Skin of body (tissue), 2 donors: ENCODE data around the gene HS6ST3. TPM values are rescaled to one million over a fixed set of nuclear protein-coding genes. Genes with fewer than 3 reads are reported as not detected.

Source experiments
- DNase-seq: peaks from one replicate; lab custom pipeline; 2025; lab: John Stamatoyannopoulos, UW
- total RNA-seq: library from RNA; depleted of rRNA; stranded (reverse); fragments of >200 nt; gene quantifications from one replicate; pipeline ENCODE4 v1.2.3, GENCODE V29; 2014

Gene HS6ST3
- total RNA-seq, 1 donor from 2014 or later = 1.7 TPM

DNA sequence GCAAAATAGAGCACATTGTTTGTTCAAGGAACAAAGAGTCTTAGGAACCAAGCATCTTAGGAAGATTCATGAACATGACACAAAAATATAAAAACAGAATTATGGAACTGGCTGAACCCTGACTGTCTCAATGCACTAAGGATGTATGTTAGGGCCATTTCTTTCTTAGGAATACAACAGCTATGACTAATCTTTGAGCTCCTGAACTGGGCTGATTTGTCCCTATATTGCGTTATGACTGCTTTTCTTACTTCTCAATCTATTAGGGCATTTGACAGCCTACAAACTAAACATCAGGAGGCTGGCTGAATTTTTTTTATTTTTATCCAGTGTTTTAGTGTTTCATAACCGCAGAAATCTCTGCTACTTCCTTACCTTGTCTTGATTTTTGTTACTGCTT lies 693.1 kb downstream of the HS6ST3 start:
- no peak for DNase-seq

DNA sequence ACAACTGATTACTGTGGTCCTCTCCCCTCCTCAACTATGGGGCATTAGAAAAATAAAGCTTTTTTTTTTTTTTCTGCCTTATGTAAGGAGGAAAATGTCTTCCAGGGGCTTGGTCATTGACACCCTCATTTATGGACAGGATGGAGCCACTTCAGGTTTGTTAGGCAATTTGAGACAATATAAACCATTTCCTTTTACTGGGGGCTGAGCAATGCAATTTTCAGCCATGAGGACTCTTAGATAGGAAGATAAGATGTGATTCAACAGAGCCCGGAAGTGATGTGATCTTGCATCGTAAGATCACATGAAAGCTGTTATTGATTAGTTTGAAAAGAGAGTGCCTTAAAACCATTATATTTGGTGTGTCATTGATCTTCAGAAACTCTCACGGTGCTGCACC lies 693.6 kb downstream of the HS6ST3 start:
- no peak for DNase-seq

DNA sequence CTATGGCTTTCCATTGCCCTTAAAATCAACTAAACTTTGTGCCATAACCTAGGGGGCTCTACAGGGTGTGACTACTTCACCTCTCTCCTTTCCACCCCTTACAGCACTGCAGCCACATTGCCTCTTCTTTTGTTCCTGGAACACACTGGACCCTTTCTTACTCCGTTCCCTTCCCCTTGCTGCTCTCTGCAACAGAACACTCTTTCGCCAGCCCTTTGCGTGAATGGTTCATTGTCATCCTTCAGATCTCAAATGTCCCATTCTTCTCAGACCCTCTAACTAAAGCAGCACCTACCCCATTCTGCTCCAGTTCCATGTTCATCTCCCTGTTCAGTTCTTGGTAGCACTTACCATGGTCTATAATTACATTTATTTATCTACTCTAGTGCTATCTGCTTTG lies 696.1 kb downstream of the HS6ST3 start:
- DNase-seq = no peak

DNA sequence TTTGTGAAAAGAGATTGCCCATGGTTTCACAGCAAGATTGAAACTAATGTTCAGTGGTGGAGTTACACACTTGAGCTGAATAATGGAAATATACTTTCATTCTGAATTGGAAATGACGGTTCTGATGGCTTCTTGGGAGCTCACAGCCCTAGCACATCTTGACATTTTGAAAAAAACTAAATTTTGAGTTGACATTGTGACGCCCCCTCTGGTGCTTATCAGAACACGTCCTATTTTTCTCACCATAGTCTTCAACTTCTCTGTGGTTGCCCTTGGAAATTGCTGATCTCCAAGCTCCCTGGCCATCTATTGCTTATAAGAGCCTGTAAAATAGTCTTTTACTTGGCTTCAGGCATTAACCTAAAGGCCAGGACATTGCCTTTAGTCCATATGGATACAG lies 702.3 kb downstream of the HS6ST3 start:
- no peak for DNase-seq

DNA sequence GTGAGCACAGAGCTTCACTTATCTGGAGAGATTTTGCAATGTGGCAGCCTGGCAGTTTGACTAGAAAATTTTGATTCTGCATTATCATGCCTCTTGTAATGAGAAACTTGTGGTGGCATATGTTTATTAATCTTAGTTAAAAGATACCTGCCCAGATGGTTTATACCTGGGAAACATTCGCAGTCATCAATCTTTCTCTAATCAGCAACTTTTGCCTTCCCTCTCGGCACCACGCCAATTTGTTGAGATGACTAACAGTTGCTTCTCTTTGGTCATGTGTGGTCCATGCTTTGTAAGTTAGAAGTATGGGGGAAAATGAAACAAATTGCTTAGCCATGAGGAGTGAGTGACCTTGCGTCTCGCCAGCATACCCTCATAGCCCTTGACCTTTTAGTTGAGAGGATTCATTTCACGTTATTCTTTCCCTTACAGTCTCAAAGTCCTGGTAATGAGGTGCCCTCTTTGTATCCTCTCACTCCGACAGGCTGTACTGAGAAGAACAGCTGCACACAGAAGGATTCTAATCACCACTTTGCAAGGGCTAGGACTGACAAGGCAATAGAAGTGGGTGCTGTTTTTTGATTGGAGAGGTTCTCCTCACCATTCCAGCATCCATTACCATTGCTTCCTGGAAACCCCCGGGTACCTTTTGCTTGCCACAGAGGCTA lies 703.0 kb downstream of the HS6ST3 start:
- DNase-seq = no peak

DNA sequence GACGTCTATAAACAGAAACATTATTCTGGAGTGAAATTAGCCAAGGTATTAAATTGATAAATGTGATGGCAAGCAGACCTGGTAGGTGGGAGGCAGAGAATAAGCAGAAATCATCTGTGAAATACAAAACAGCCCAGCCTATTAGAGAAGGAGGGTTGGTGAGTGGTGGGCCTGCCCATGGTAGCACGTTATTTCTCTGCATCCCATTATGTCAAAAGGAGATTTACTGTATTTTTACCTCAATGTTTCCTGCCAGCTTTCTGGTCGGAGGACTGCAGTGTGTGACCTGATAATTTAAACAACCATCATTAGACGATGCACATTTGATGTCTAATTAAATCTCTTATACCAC lies 703.5 kb downstream of the HS6ST3 start:
- no peak for DNase-seq

DNA sequence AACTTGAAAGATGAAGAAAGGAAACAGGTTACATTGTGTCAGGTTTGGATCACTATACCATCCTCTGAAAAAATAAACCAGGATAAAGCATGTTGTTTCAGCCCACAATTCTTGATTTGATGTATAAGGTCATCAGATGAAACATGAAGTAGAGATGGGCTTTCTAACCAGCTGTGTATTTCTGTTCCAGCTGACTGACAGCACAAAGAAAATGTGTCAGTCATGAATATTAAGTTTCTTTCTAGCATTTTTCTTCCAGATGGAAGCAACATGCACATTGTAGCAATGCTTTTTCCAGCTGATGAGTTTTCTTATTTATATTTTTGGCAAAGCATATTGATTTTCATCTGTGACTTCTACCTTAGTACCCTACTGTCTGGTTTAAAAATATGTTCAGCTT lies 704.8 kb downstream of the HS6ST3 start:
- peak; percentile 37 for DNase-seq

DNA sequence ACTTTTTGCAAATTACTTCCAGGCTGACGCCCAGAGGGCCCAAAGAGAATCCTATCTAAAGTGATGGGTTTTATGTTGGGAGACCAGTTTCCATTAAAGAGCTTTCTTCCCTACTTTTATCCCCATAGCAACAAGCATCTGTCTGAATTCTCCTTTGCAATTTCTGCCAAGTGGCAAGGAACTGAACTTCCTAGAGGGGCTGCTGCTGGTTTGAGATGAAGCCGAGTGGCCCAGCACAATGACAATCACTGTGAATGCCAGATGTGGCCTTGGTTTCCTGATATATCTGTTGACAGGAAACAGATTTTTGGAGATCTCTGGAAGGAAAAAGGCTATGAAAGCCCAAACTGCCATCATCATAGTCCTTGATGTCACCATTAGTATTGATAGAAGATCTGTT lies 705.8 kb downstream of the HS6ST3 start:
- peak; percentile 51 for DNase-seq

DNA sequence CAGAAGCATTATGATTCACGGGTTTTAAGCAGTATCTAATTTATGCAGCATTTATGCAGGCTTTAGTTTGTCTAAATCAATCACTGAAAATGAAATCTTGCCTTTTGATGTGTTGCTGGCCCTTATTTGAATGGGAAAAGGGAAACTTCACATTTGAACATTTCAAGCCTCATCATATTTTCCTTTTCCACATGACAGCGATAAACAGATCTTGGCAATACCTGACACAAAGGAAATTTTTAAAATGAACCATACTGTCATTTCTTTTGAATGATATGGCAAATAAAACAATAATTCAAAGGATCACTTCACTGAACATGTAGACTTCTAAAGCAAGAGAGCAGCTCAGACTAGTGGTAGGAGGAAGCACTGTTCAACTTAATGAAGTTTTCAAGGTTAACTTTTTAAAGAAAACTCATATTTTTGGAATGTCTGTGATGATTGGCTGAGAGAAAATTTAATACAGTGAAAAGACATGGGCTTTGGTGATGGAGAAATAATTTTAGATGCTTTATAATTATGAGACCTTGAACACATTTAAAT lies 706.3 kb downstream of the HS6ST3 start:
- no peak for DNase-seq

DNA sequence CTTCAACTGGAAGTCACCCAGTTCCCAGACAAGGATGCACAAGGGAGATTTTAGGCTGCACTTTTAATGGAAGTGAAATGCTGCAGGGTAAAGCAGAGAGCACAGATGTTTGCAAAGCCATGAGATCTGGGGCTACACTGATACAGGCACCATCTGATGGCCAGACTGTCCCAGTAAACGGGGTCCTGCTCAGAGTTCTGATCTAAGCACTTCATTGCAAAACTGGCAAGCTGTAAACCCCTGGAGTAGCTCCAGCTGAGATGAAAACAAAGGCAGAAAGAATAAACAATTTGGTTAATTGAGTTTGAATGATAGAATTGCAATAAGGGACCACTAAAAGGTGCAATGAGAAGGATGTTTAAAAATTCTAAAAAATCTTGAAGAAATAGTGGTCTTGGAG lies 707.2 kb downstream of the HS6ST3 start:
- DNase-seq = no peak

DNA sequence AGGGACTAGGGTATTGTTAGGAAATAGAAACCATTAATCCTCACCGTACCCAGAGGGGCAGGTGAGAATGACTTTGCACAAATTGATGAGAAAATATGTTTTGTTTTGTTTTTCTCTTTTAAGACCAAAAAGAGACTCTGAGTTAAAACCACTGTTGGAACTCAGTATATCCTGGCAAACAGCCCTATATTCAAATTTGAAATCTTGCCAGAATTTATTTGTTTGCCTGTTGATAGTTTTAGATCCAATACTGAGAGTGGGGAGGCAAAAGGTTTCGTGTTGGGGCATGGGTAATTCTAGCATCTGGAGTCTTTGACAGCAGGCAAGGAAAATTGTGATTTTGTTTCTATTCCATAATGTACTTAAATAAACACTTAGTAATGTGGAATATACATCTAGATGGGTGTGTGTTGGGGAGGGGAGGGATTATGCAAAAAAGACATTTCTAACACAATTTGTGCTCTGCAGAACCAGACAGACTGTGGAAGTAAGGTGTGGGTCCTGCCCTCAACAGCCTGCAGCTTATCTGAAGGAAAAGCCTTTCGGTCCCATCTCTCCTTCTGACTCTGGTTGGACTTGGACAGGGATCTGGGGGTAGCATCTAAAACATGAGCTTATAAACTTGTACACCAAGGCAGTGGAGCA lies 713.7 kb downstream of the HS6ST3 start:
- no peak for DNase-seq

DNA sequence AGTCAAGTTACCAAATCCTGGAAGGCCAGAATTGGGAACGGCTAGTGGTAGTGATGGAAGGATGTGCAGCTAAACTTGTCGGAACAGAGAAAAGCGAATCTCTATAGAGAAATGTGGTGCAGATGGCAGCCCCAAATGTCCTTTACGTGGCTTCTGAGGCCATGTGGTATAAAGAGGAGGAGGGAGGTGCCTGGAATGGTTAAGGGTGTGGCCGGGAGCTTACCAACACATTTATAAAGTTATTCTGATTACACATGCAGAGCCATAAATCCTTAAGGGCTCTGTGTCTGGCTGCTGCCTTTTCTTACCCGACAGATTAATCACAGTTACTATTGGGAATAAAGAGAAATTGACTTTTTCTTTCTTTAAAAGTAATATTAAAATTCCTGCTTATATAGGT lies 714.3 kb downstream of the HS6ST3 start:
- no peak for DNase-seq

DNA sequence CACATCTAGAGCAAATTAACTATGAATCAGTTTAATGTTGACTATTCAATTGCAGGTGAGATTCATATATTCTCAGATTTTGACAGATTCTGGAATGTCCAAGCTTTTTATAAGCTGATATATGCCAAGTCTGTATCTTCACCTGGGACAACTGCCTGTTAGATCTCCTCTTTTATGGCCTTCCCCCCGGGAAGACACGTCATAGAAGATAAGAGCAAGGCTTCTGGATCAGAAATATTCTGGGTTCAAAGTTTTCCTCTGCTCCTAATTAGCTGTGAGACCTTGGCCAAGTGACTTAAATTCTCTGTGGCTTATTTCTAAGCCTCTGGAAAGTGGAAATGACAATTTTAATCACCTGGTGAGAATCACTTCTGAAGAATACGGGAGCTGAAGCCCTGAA lies 716.8 kb downstream of the HS6ST3 start:
- no peak for DNase-seq

DNA sequence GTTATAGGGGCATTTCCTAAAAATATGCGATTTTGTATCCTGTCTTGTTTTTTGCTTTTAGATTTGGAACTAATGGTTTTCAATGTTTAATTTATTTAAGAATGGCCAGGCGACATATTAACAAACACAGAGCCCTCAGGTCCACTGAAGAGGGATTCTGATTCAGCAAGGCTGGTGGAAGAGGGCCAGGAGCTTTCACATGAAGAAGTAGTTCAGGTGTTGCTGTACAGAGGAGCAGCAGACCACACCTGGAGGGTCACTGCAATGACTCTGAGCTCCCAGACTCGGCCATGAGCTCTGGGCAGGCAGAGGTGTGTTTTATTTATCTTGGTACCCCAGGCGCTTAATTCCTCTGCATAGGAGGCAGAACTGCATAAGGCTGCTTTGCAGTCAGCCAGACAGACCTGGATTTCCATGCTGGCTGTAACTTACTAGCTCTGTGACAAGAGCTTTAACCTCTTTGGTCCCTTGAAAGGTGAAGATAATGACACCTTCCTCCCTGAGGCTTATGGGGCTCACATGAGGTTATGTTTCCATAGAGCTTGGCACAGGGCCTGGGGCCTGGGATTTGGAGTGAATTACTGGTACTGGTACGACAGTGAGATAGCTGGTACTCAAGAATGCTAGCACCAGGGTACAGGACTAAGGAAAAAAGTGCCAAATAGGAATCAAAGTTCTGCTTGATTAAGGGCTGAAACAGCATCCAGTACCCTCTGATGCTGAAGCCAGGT lies 719.6 kb downstream of the HS6ST3 start:
- DNase-seq = no peak

DNA sequence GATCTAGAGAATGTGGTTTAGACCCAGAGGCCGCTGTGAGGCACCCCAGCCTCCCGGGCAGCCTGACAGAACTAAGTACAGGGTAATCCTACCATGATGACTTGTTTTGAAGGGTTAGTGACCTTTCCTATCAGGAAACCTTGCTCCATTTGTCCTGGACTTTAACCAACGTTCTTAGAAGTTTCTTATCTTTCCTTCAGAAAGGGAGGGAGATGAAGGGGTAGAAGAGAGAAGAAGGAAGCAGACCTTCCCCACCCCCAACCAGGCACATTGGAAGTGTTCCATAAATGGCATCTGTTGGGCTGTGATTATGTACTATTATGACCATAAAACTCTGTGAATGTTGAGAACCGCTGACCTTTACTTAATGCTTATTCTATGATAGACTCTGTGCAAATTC lies 720.2 kb downstream of the HS6ST3 start:
- DNase-seq = no peak

DNA sequence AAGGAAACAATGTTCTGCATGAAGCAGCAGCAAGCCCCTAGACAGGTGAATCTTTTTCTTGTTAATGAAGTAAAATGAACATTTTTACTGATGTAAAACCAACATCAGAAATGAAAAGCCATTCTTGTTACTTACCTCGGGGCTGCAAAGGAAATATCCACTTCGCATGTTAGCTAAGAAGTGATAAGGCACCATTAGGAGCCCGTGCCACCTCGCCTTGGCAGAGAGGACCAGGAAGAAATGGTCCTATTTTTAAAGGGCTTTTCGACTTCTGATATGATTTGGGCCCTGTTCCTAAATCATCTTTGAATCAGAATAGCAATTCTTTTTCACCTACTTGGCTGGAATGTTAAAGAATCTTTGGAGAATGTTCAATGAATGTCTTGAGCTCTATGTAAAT lies 721.1 kb downstream of the HS6ST3 start:
- DNase-seq = no peak

DNA sequence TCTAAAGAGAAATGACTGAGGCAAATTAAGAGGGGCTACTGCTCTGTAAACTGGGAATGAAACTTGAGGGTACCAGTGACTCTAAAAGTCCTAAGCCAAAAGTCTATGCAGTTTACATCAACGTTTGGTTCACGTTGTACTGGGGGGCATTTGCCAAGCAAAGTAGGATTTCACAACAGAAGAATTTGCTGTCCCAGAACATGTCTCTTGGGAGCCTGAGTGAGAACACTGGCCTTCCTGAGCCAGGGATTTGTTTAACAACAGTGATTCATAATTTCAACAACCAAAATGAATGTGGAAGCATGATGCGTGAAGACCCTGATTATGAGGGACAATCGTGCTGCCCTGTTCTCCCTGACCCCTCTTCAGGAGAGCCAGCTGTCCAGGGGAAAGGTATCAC lies 726.4 kb downstream of the HS6ST3 start:
- no peak for DNase-seq

DNA sequence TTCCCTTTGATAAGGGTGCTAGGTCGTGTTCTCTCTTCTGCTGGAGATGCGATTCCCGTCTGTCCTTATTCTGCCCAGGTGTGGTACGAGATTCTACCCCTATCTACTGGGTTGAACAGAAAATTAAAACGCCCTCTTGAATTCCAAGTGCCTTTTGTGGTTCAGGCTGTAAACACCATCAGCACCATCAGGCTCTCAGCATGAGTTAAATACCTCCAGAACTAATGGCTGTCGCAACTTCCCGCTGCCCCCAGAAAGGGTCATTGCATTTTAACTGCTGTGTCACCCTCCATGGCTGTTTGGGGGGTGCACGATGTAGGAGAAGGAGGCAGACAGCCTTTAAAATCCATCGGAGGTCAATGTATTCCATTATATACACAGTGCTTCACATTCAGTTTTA lies 727.0 kb downstream of the HS6ST3 start:
- no peak for DNase-seq

DNA sequence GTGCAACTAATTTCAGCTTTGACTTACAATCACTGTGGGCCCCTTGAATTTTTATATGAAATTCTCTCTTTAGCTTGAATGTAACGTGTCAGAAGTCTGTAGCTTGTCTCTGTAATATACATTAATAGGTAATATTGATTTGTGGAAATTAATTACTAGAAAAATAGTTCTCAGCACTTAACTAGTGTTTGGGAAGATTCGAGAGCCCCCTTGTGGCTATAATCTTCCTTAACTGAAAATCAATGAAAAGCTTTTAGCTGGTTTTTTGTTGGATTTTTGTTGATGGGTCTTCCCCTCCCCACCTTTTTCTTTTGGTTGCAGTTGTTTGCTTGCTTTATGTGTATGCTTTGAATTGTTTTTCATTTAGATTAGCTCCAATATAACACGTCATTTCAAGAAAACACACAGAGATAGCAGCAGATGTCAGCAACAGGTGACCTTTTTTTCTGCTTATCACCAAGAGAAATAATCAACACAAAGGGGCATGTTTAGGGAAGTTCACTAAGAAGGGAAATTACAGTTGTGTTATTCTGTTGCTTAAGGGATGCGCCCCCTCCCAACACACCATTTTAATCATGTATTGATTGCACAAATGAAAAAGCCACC lies 727.5 kb downstream of the HS6ST3 start:
- DNase-seq = no peak

DNA sequence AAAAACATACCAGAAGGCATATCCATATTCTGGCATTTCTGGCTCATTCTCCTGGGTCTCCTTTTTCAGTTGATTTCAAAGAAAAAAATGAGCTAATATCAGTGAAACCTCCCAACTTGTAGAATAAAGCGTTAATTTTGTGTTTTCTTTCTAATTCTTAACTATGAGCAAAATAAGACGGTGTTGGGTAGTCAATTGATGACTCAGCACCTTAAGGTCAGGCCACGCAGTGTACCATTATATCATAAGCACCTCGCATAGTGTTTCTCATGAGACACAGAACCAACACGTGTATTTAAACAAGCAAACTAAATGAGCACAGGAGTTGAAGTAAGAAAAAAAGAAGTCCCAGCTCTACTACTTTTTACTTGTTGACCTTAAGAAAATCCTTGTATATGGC lies 729.5 kb downstream of the HS6ST3 start:
- DNase-seq = no peak

DNA sequence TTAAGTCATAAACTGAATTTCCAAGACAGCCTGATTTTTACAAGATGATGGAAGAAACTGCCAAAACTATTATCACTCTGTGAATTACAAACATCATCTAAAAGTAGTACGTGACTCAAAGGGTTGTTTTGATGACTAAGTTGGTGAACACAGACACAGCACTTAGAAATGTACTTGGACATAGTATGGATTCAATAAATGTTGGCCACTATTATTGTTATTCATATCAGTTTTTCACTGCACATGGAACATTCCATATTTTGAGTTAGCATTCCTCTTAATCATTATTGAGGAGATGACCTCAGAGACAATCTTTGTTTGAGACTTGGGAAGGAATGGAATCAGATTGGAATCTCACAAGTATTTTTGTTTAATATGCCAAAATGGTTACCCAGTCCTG lies 731.5 kb downstream of the HS6ST3 start:
- DNase-seq = peak; percentile 52

DNA sequence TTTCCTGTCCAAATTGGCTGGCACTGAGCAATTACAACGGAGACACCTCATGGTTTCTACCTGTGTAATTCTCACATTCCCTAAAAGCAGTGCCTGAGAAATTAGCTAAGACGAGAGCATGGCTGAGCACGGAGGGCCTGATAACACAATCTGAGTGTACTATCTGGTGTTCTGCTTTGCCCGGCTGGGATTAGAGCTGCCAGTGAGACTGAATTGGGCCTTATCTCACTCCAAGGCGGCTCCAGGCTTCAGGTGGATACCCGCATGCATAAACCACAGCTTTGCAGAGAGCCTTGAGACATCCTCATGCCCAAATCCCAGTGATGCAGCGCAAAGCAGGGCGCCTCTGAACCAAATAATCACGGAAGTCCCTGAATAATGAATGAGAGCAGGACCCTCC lies 732.1 kb downstream of the HS6ST3 start:
- DNase-seq = no peak
